ENCODE measurements around the gene FSIP1.

Gene FSIP1

DNA sequence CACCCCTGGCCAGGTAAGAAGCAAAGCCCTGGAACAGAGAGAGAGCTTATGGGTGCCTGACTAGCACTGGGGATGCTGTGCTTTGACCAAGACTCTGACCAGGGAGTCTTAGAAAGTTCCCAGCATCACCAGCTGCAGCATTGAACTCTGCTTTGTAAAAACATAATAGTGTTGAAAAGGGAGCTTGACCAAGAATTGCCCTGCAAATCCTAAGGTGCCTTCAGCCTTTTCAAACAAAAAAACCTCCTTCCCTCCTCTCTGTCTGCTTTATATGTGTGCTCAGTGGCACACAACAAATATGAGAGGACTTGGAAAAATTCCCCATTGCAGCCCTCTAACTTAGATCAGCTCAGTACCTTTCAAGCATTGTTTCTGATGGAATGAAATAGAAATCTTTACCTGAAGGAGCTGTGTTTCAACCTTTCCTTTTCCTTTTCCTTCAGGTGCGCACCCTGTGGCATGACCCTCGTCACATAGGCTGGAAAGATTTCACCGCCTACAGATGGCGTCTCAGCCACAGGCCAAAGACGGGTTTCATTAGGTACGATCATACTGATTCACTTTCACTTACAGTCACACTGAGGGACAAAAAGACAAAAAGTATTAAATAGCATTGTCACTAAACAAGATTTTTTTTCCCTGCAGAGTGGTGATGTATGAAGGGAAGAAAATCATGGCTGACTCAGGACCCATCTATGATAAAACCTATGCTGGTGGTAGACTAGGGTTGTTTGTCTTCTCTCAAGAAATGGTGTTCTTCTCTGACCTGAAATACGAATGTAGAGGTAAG, 188.8 kb downstream of the FSIP1 start:
- no peak for DNase-seq (ENCODE audit: low read depth)

- DNase-seq (ENCODE audit: low read depth) = no peak
Measured at GRCh38 chr15:39593071-39593655, 189.5 kb downstream of the FSIP1 start.

- DNase-seq (ENCODE audit: low read depth) = no peak
Measured at GRCh38 chr15:39592500-39592899, 190.1 kb downstream of the FSIP1 start.

DNA sequence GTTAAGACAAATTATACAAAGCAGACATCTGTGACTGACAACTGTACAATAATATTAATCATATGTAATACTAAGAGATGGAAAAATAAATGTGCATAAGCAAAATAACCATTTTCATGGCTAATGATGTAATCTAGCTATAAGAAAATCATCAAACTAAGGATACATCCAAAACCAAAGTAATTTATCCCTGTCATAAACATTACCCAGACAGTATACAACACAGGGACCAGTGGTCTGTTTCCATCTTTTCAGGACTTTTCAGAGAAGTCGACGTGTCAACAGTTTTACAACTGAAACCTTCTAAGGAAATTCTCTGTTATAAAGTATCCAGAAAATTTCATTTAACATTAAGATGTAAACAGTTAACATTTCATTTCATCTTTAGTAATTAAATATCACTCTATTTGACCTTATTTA, 190.7 kb downstream of the FSIP1 start:
- no peak for DNase-seq (ENCODE audit: low read depth)

DNA sequence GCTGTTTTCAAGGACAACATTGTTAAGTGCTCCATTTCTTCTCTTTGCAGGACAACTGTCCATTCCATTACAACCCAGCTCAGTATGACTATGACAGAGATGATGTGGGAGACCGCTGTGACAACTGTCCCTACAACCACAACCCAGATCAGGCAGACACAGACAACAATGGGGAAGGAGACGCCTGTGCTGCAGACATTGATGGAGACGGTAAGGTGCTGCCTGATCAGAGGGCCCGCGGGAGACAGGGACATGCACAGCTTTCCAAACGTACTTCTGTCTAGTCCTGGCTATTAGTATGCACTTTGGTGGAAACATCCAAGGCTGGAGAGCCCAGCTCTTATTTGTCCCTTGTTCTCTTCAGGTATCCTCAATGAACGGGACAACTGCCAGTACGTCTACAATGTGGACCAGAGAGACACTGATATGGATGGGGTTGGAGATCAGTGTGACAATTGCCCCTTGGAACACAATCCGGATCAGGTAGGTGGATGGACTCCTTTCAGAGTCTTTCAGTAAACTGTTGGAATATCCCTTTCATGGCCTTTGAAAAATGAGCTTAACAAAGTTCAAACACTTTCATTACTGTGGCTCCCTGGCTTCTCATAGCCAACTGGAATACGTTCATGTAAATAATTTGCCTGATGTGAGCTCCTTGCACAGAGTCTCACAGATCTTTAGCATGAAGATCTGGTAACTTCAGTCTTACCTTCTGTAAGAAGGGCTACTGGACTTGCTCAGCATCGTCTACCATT, 191.3 kb downstream of the FSIP1 start:
- no peak for DNase-seq (ENCODE audit: low read depth)

GRCh38 chr15:39589815-39590644, 192.6 kb downstream of the FSIP1 start:
- no peak for DNase-seq (ENCODE audit: low read depth)

DNA sequence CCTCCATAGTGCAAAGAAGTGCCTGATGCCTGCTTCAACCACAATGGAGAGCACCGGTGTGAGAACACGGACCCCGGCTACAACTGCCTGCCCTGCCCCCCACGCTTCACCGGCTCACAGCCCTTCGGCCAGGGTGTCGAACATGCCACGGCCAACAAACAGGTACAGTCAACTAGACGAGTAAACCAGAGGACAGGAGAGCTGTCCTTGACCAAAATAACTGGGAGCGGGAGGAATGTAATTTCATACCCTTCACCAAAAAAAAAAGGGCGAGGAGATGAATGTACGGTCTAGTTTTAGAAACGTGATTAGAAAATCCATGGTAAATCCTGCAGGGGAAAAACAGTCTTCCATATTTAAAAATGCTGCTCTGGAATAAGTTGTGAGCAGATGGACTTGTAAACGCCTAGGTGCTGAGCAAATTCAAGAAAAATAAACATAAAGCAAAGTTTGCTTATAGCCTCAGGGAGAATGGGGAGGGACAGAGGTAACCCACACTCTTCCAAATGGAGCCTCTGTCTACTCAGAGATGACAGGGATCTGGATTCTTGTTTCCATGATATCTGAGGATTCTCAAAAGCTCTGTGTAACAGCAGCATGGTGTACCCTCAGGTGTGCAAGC, 193.3 kb downstream of the FSIP1 start:
- DNase-seq (ENCODE audit: low read depth) = no peak

DNA sequence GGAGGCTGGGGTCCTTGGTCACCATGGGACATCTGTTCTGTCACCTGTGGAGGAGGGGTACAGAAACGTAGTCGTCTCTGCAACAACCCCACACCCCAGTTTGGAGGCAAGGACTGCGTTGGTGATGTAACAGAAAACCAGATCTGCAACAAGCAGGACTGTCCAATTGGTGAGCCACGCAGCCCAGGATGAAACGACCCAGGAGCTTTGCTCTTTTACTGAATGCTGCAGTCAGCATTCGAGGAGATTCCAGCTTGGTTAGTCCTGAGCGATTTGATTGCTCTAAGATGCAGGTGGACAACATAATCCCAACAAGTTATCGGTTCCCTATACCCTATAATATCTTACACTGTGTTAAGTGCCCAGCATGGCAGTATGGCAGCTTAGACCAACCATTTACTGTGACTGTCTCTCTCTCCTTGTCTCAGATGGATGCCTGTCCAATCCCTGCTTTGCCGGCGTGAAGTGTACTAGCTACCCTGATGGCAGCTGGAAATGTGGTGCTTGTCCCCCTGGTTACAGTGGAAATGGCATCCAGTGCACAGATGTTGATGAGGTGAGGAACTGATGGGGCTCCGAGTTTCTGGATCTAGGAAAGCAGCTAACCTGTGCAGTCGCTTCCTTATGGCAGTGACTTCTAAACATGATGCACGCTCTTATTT, 194.0 kb downstream of the FSIP1 start:
- no peak for DNase-seq (ENCODE audit: low read depth)

- DNase-seq (ENCODE audit: low read depth) = no peak
Measured at GRCh38 chr15:39587731-39588530, 194.7 kb downstream of the FSIP1 start.

DNA sequence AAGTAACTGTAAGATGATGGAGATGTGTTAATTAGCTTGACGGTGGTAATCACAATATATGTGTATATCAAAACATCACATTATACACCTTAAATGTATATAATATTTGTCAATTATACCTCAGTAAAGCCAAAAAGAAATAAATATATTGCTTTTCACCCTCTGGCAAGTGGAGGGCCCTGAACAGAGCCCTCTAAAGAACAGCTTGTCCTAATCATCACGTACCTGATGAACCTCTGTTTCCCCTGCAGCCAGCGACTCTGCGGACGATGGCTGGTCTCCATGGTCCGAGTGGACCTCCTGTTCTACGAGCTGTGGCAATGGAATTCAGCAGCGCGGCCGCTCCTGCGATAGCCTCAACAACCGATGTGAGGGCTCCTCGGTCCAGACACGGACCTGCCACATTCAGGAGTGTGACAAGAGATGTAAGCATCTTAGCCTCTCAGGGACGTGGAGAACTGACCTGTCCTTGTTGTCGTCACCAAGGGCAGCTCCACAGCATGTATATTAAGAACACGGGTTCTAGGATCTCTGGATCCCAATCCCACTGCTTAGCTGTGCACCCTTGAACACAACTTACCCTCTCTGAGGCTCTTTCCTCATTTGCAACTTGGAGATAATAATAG, 195.4 kb downstream of the FSIP1 start:
- no peak for DNase-seq (ENCODE audit: low read depth)

- no peak for DNase-seq (ENCODE audit: low read depth)
Measured at GRCh38 chr15:39586387-39587095, 196.1 kb downstream of the FSIP1 start.

DNA sequence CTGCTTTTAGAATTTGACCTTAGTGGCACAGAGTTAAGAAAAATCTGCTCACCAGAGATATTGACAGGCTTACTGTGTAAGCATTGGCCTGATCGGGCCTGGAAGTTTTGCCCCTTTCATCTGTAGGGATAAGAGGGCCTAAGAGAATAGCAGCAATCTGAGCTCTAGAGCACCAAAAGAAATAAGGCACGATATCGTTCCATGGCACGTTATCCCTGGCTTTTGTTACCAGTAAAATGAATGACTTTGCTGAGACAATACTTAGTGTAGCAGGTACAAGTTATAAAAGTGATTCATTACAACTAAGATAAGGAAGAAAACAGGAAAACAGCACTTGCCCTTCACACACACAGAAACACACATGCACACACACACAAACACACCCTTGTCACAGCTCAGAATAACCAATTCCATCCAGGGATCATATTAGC, 196.8 kb downstream of the FSIP1 start:
- no peak for DNase-seq (ENCODE audit: low read depth)

DNA sequence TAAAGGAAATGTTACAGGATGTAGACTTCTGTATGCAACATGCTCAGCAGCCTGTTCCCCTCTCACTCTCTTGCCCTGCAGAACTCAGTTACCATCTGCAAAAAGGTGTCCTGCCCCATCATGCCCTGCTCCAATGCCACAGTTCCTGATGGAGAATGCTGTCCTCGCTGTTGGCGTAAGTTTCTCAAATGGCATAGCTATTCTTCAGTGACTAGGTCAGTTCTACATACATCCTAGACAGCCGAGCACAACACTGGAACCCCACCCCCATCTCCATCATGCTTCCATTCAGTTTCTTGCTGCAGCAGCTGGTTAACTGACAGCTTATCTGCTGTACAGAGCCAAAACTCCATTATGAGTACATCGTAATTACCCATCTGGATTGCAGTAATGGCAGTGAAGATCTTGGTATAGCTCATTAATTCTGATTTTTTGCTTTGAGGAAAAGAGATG, 197.2 kb downstream of the FSIP1 start:
- DNase-seq (ENCODE audit: low read depth) = no peak

DNA sequence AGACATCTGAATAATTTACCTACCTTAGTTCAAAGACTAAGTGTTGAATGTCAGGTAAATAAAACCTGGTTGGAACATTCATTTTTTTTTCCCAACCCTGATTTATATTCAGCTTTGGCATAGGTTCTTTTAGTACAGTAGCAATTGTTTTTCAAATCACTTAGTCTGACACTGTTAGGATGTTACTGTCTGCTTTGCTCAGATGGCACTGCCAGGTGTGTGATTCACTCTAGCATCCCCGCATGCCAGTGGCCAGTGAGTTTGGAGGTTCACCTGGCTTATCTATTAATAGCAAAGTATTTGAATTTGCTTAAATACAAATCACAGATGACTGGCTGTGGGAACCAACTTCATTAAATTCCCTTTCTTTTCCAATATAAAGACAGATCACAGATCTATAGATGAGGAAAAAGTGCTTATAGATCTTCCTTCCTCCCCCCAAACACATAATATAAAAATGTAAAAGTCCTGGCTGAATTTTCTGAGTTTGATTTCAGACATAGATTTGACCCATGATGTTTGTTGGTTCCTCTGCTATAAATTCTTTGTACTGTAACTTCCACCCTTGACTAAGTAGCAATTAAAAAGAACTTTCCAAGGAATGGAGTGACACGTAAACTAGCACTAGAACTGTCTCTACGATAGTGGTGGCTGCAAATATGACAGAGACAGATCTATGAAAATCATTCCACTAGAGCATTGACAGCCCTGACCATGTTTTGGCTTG, 197.8 kb downstream of the FSIP1 start:
- DNase-seq (ENCODE audit: low read depth) = no peak

- DNase-seq (ENCODE audit: low read depth) = no peak
Measured at GRCh38 chr15:39584266-39584659, 198.4 kb downstream of the FSIP1 start.

GRCh38 chr15:39583596-39584265, 198.9 kb downstream of the FSIP1 start:
- no peak for DNase-seq (ENCODE audit: low read depth)

DNA sequence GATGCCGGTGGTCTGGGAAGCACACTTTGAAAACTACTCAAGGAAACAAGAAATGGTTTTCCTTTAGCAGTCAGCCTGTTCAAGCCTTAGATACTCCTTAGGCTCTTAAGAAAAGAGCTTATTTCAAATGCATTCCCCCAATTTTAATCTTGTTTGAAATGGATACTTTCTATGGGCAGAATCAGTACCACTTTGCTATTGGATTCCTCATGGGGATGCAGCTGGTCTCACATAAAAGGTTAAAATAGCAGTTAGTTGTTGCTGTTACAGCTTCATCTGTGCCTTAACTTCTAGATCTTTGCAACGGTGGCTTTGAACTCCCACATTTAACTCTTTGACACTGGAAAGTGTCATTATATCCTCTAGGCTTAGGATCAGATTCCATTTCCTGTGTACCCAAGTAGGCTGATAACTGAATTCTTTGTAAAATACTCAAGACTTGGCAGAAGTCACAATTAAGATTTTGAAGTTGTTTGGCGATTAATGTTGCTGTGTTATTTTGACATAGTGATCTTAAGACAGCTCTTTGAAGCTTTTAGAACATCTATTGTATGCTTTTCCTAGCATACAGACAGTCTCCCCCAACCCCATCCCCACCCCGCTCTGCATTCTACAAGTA, 199.6 kb downstream of the FSIP1 start:
- DNase-seq (ENCODE audit: low read depth) = no peak

All from stimulated activated CD8-positive, alpha-beta memory T cell treated with anti-CD3 and anti-CD28 coated beads, Interleukin-15, amount 100 ng/mL, for 24 hours (primary cell).